Effector memory CD4-positive, alpha-beta T cell (primary cell): ENCODE data around the gene GAS2.

Source experiments
- DNase-seq, 3 donors: peaks; one replicate each; pipeline ENCODE4 v3.0.0-alpha.2; 2020
- H3K27ac ChIP-seq: 2 replicates; pipeline ENCODE4 v1.7.0; 2013; ENCODE audit warnings: mild to moderate bottlenecking, low read length, moderate library complexity; ENCODE audit not compliant: insufficient read depth, poor library complexity, severe bottlenecking
- H3K27me3 ChIP-seq: replicated peaks from 2 replicates; pipeline ENCODE4 v1.7.0; 2013; ENCODE audit warnings: mild to moderate bottlenecking, low read length; ENCODE audit not compliant: insufficient read depth, control insufficient read depth, poor library complexity, severe bottlenecking
- H3K36me3 ChIP-seq: 2 replicates; pipeline ENCODE4 v1.7.0; 2013; ENCODE audit warnings: mild to moderate bottlenecking, low read length, moderate library complexity; ENCODE audit not compliant: control insufficient read depth, insufficient read depth
- H3K4me1 ChIP-seq: 2 replicates; pipeline ENCODE4 v1.7.0; 2013; ENCODE audit warnings: low read length, mild to moderate bottlenecking; ENCODE audit not compliant: control insufficient read depth, insufficient read depth, poor library complexity, severe bottlenecking
- H3K4me3 ChIP-seq: 2 replicates; pipeline ENCODE4 v1.7.0; 2013; ENCODE audit warnings: low read length, low read depth, mild to moderate bottlenecking; ENCODE audit not compliant: insufficient read depth, poor library complexity, severe bottlenecking
- H3K9me3 ChIP-seq: 2 replicates; pipeline ENCODE4 v1.7.0; 2013; ENCODE audit warnings: mild to moderate bottlenecking, low read length, moderate library complexity; ENCODE audit not compliant: control insufficient read depth

The GAS2 gene

GRCh38 chr11:22780952-22781593 lies 114.7 kb downstream of the GAS2 start:
- Histone ChIP-seq H3K36me3 (no peaks in the 10 kb centered on the region), H3K27ac (no peak overlapping the region), H3K9me3 (no peaks in the 10 kb centered on the region), H3K27me3 (no peaks in the 10 kb centered on the region), H3K4me3 (no peak overlapping the region), H3K4me1 (no peaks in the 10 kb centered on the region)
- DNase-seq: no peak

- Histone ChIP-seq H3K27ac (no peak overlapping the region), H3K27me3 (no peaks in the 10 kb centered on the region), H3K4me1 (no peaks in the 10 kb centered on the region), H3K9me3 (no peaks in the 10 kb centered on the region), H3K36me3 (no peaks in the 10 kb centered on the region), H3K4me3 (no peak overlapping the region)
- no peak for DNase-seq
These were observed 118.8 kb downstream of the GAS2 start for GRCh38 chr11:22785251-22785650.

- H3K9me3 ChIP-seq: no peaks in the 10 kb centered on the region
- no peak for DNase-seq
- H3K27me3 ChIP-seq: no peaks in the 10 kb centered on the region
- no peaks in the 10 kb centered on the region for H3K4me1 ChIP-seq
- no peaks in the 10 kb centered on the region for H3K36me3 ChIP-seq
- H3K4me3 ChIP-seq: no peak overlapping the region
- no peak overlapping the region for H3K27ac ChIP-seq
These were observed 120.1 kb downstream of the GAS2 start for GRCh38 chr11:22786475-22786874.

GRCh38 chr11:22787055-22787454 lies 120.6 kb downstream of the GAS2 start:
- no peaks in the 10 kb centered on the region for H3K36me3 ChIP-seq
- no peak for DNase-seq

GRCh38 chr11:22787551-22788162 lies 121.2 kb downstream of the GAS2 start:
- no peaks in the 10 kb centered on the region for H3K9me3 ChIP-seq
- no peaks in the 10 kb centered on the region for H3K36me3 ChIP-seq
- H3K27me3 ChIP-seq: no peaks in the 10 kb centered on the region
- no peaks in the 10 kb centered on the region for H3K4me1 ChIP-seq
- no peak overlapping the region for H3K27ac ChIP-seq
- no peak overlapping the region for H3K4me3 ChIP-seq
- peak in 1 of 3 donors; percentile 3 for DNase-seq

More at GRCh38 chr11:22787055-22787454, 120.6 kb downstream of the GAS2 start:
- H3K27me3 ChIP-seq: no peaks in the 10 kb centered on the region
- no peaks in the 10 kb centered on the region for H3K9me3 ChIP-seq
- H3K27ac ChIP-seq: no peak overlapping the region
- no peak overlapping the region for H3K4me3 ChIP-seq
- H3K4me1 ChIP-seq: no peaks in the 10 kb centered on the region

- Histone ChIP-seq H3K4me1 (no peaks in the 10 kb centered on the region), H3K4me3 (no peak overlapping the region), H3K36me3 (no peaks in the 10 kb centered on the region), H3K27ac (no peak overlapping the region), H3K9me3 (no peaks in the 10 kb centered on the region), H3K27me3 (no peaks in the 10 kb centered on the region)
- no peak for DNase-seq
These were observed 126.1 kb downstream of the GAS2 start for GRCh38 chr11:22792497-22792896.

GRCh38 chr11:22795914-22796313 lies 129.5 kb downstream of the GAS2 start:
- H3K4me1 ChIP-seq: no peaks in the 10 kb centered on the region
- no peak overlapping the region for H3K27ac ChIP-seq
- H3K36me3 ChIP-seq: no peaks in the 10 kb centered on the region
- no peak overlapping the region for H3K4me3 ChIP-seq
- no peaks in the 10 kb centered on the region for H3K27me3 ChIP-seq
- no peak for DNase-seq
- H3K9me3 ChIP-seq: no peaks in the 10 kb centered on the region

GRCh38 chr11:22797047-22797446 lies 130.6 kb downstream of the GAS2 start:
- no peak for DNase-seq
- H3K9me3 ChIP-seq: no peaks in the 10 kb centered on the region
- H3K4me1 ChIP-seq: no peaks in the 10 kb centered on the region
- no peaks in the 10 kb centered on the region for H3K36me3 ChIP-seq
- no peaks in the 10 kb centered on the region for H3K27me3 ChIP-seq
- H3K27ac ChIP-seq: no peak overlapping the region
- H3K4me3 ChIP-seq: no peak overlapping the region

GRCh38 chr11:22798901-22799300 lies 132.5 kb downstream of the GAS2 start:
- no peaks in the 10 kb centered on the region for H3K36me3 ChIP-seq
- H3K9me3 ChIP-seq: no peaks in the 10 kb centered on the region
- H3K27me3 ChIP-seq: no peaks in the 10 kb centered on the region
- no peak for DNase-seq
- H3K4me1 ChIP-seq: no peaks in the 10 kb centered on the region
- no peak overlapping the region for H3K4me3 ChIP-seq
- no peak overlapping the region for H3K27ac ChIP-seq

GRCh38 chr11:22800482-22800881 lies 134.1 kb downstream of the GAS2 start:
- H3K36me3 ChIP-seq: no peaks in the 10 kb centered on the region
- H3K27me3 ChIP-seq: no peaks in the 10 kb centered on the region
- DNase-seq: no peak
- H3K9me3 ChIP-seq: no peaks in the 10 kb centered on the region
- no peak overlapping the region for H3K27ac ChIP-seq
- no peaks in the 10 kb centered on the region for H3K4me1 ChIP-seq
- H3K4me3 ChIP-seq: no peak overlapping the region
